Activated CD4-positive, alpha-beta memory T cell treated with anti-CD3 and anti-CD28 coated beads, Interleukin-2, amount 10 ng/mL, durations not matched to agents 7 days and 5 days (primary cell): ENCODE data around the gene KMT2E. TPM values are rescaled to one million over a fixed set of nuclear protein-coding genes. Genes with fewer than 3 reads are reported as not detected.

Experiments
- CTCF ChIA-PET: fragments of 350-600 bp; sonication (Branson Sonifier 250); formaldehyde crosslinking; loops from one replicate; lab custom pipeline; 2021; ENCODE audit warnings: antibody characterized with exemption, inconsistent platforms; lab: Charles Lee
- POLR2A ChIA-PET: fragments of 350-600 bp; sonication (Branson Sonifier 250); formaldehyde crosslinking; loops from one replicate; lab custom pipeline; 2021; ENCODE audit warnings: antibody characterized with exemption; lab: Charles Lee
- DNase-seq: peaks from one replicate; pipeline ENCODE4 v3.0.0-alpha.2; 2020
- H3K27ac Mint-ChIP-seq: one replicate; pipeline ENCODE4 v1.8.0; 2021; ENCODE audit warnings: mild to moderate bottlenecking, mixed read lengths
- H3K27me3 Mint-ChIP-seq: one replicate; pipeline ENCODE4 v1.8.0; 2021; ENCODE audit warnings: mixed read lengths
- H3K36me3 Mint-ChIP-seq: one replicate; pipeline ENCODE4 v1.8.0; 2021; ENCODE audit warnings: low read depth, mixed read lengths
- H3K4me1 Mint-ChIP-seq: one replicate; pipeline ENCODE4 v1.8.0; 2021; ENCODE audit warnings: mixed read lengths
- H3K4me3 Mint-ChIP-seq: one replicate; pipeline ENCODE4 v1.8.0; 2021; ENCODE audit warnings: mild to moderate bottlenecking, mixed read lengths
- H3K9me3 Mint-ChIP-seq: one replicate; pipeline ENCODE4 v1.8.0; 2021; ENCODE audit warnings: mixed read lengths
- total RNA-seq, 2 experiments: library from RNA; stranded (reverse); gene quantifications; one replicate each; pipeline ENCODE4 v1.2.3, GENCODE V29; 2021

Gene KMT2E
- total RNA-seq = 100 to 1,000 TPM; 122 to 128 TPM

GRCh38 chr7:105013816-105014692 is at the start of gene KMT2E:
Gene KMT2E, plus strand, starts transcription at chr7:105014205. Its CDS starts 26,748 bp downstream, at chr7:105040953.
- peak within 1 kb of the TSS; percentile 97 for H3K4me3 Mint-ChIP-seq
- peaks cover 77% of the 10 kb centered on the region for H3K36me3 Mint-ChIP-seq
- DNase-seq = peak; percentile 93
- no peaks in the 10 kb centered on the region for H3K9me3 Mint-ChIP-seq
- no peaks in the 10 kb centered on the region for H3K27me3 Mint-ChIP-seq
- H3K27ac Mint-ChIP-seq = peak within 1 kb of the TSS; percentile 100
- CTCF ChIA-PET = interaction anchor here (0.8 to 5.9 kb wide), 6 partner anchors 11 to 71 kb away, joined by 3 to 106 read pairs (median 3); no protein-coding TSS in a partner anchor
- POLR2A ChIA-PET = interaction anchor here (0.6 to 19.3 kb wide), 39 partner anchors 6 to 1752 kb away, joined by 3 to 822 read pairs (median 4); partner anchors contain the start of genes PSMC2, RINT1 and SRPK2
- peaks cover 31% of the 10 kb centered on the region for H3K4me1 Mint-ChIP-seq

- CTCF ChIA-PET = interaction anchor here (0.6 to 1.8 kb wide), 3 partner anchors 18 to 553 kb away, joined by 3 read pairs; no protein-coding TSS in a partner anchor
- no peak overlapping the region for H3K27ac Mint-ChIP-seq
- peaks cover 45% of the 10 kb centered on the region for H3K36me3 Mint-ChIP-seq
Measured at GRCh38 chr7:104964626-104965236, 49.3 kb upstream of the KMT2E start.

GRCh38 chr7:104966022-104966421 is 48.0 kb upstream of the KMT2E start:
- Mint-ChIP-seq H3K27me3 (no peaks in the 10 kb centered on the region), H3K27ac (no peak overlapping the region), H3K4me3 (no peak overlapping the region), H3K9me3 (peaks cover 17% of the 10 kb centered on the region), H3K36me3 (peaks cover 45% of the 10 kb centered on the region), H3K4me1 (peaks cover 19% of the 10 kb centered on the region)
- no peak for DNase-seq
- CTCF ChIA-PET = interaction anchor here (1.8 kb wide), 1 partner anchor 49 kb away, joined by 3 read pairs; no protein-coding TSS in a partner anchor
- POLR2A ChIA-PET = interaction anchor here (0.6 to 4.7 kb wide), 7 partner anchors 9 to 48 kb away, joined by 3 to 35 read pairs (median 4); partner anchors contain the start of gene KMT2E

More at GRCh38 chr7:104964626-104965236, 49.3 kb upstream of the KMT2E start:
- Mint-ChIP-seq H3K4me1 (peaks cover 23% of the 10 kb centered on the region), H3K27me3 (no peaks in the 10 kb centered on the region), H3K9me3 (peaks cover 17% of the 10 kb centered on the region), H3K4me3 (no peak overlapping the region)
- no peak for DNase-seq
- POLR2A ChIA-PET = interaction anchor here (0.8 to 4.7 kb wide), 3 partner anchors 8 to 22 kb away, joined by 3 to 35 read pairs (median 6); no protein-coding TSS in a partner anchor

GRCh38 chr7:104967088-104967487 is 46.9 kb upstream of the KMT2E start:
- peaks cover 42% of the 10 kb centered on the region for H3K36me3 Mint-ChIP-seq
- no peak for DNase-seq
- ChIA-PET CTCF (interaction anchor here (1.7 to 3.9 kb wide), 2 partner anchors 14 to 84 kb away, joined by 4 to 13 read pairs; no protein-coding TSS in a partner anchor), POLR2A (interaction anchor here (1.1 to 4.7 kb wide), 6 partner anchors 11 to 47 kb away, joined by 3 to 35 read pairs (median 6); partner anchors contain the start of gene KMT2E)
- peaks cover 16% of the 10 kb centered on the region for H3K9me3 Mint-ChIP-seq
- no peak overlapping the region for H3K27ac Mint-ChIP-seq
- H3K27me3 Mint-ChIP-seq = no peaks in the 10 kb centered on the region
- no peak overlapping the region for H3K4me3 Mint-ChIP-seq
- H3K4me1 Mint-ChIP-seq = peaks cover 15% of the 10 kb centered on the region

GRCh38 chr7:104967595-104967994 is 46.4 kb upstream of the KMT2E start:
- DNase-seq = no peak
- ChIA-PET POLR2A (interaction anchor here (1.1 to 2.0 kb wide), 2 partner anchors 11 to 16 kb away, joined by 4 to 7 read pairs; no protein-coding TSS in a partner anchor), CTCF (interaction anchor here (1.7 to 3.9 kb wide), 2 partner anchors 13 to 84 kb away, joined by 4 to 13 read pairs; no protein-coding TSS in a partner anchor)
- no peak overlapping the region for H3K27ac Mint-ChIP-seq
- peaks cover 13% of the 10 kb centered on the region for H3K9me3 Mint-ChIP-seq
- no peaks in the 10 kb centered on the region for H3K27me3 Mint-ChIP-seq
- no peak overlapping the region for H3K4me3 Mint-ChIP-seq
- H3K36me3 Mint-ChIP-seq = peaks cover 37% of the 10 kb centered on the region
- peaks cover 10% of the 10 kb centered on the region for H3K4me1 Mint-ChIP-seq

GRCh38 chr7:104968648-104969047 is 45.4 kb upstream of the KMT2E start:
- ChIA-PET POLR2A (interaction anchor here (1.9 to 2.0 kb wide), 2 partner anchors 13 to 15 kb away, joined by 4 to 7 read pairs; no protein-coding TSS in a partner anchor), CTCF (interaction anchor here (0.7 to 3.9 kb wide), 4 partner anchors 12 to 704 kb away, joined by 3 to 13 read pairs (median 4); no protein-coding TSS in a partner anchor)
- Mint-ChIP-seq H3K36me3 (peaks cover 30% of the 10 kb centered on the region), H3K27me3 (no peaks in the 10 kb centered on the region), H3K9me3 (peaks cover 8% of the 10 kb centered on the region), H3K4me1 (peaks cover 5% of the 10 kb centered on the region), H3K27ac (no peak overlapping the region), H3K4me3 (no peak overlapping the region)
- DNase-seq = no peak

- H3K4me1 Mint-ChIP-seq = peaks cover 7% of the 10 kb centered on the region
- H3K9me3 Mint-ChIP-seq = peaks cover 3% of the 10 kb centered on the region
- H3K27me3 Mint-ChIP-seq = no peaks in the 10 kb centered on the region
- peaks cover 30% of the 10 kb centered on the region for H3K36me3 Mint-ChIP-seq
- CTCF ChIA-PET = interaction anchor here (1.6 to 3.9 kb wide), 2 partner anchors 12 to 39 kb away, joined by 3 to 13 read pairs; no protein-coding TSS in a partner anchor
- no peak for DNase-seq
- H3K27ac Mint-ChIP-seq = no peak overlapping the region
- POLR2A ChIA-PET = interaction anchor here (1.9 kb wide), 1 partner anchor 12 kb away, joined by 4 read pairs; no protein-coding TSS in a partner anchor
- H3K4me3 Mint-ChIP-seq = no peak overlapping the region
Measured at GRCh38 chr7:104969183-104969582, 44.8 kb upstream of the KMT2E start.

GRCh38 chr7:104971290-104972071 is 42.5 kb upstream of the KMT2E start:
- ChIA-PET POLR2A (interaction anchor here (1.0 to 1.2 kb wide), 2 partner anchors 31 to 42 kb away, joined by 3 read pairs; no protein-coding TSS in a partner anchor), CTCF (interaction anchor here (0.7 to 1.9 kb wide), 4 partner anchors 8 to 145 kb away, joined by 3 to 6 read pairs (median 3); no protein-coding TSS in a partner anchor)
- Mint-ChIP-seq H3K36me3 (peaks cover 21% of the 10 kb centered on the region), H3K9me3 (no peaks in the 10 kb centered on the region), H3K4me1 (peaks cover 8% of the 10 kb centered on the region), H3K27me3 (no peaks in the 10 kb centered on the region), H3K4me3 (no peak overlapping the region), H3K27ac (no peak overlapping the region)
- DNase-seq = no peak

GRCh38 chr7:104972500-104972899 is 41.5 kb upstream of the KMT2E start:
- CTCF ChIA-PET = interaction anchor here (0.5 to 1.9 kb wide), 3 partner anchors 9 to 89 kb away, joined by 3 to 6 read pairs (median 4); no protein-coding TSS in a partner anchor

GRCh38 chr7:104973227-104973626 is 40.8 kb upstream of the KMT2E start:
- DNase-seq = no peak
- no peak overlapping the region for H3K27ac Mint-ChIP-seq
- no peaks in the 10 kb centered on the region for H3K9me3 Mint-ChIP-seq
- H3K4me1 Mint-ChIP-seq = peaks cover 8% of the 10 kb centered on the region
- peaks cover 21% of the 10 kb centered on the region for H3K36me3 Mint-ChIP-seq
- H3K4me3 Mint-ChIP-seq = no peak overlapping the region
- H3K27me3 Mint-ChIP-seq = no peaks in the 10 kb centered on the region
- ChIA-PET CTCF (no interaction called here), POLR2A (interaction anchor here (1.2 kb wide), 1 partner anchor 28 kb away, joined by 3 read pairs; no protein-coding TSS in a partner anchor)

More at GRCh38 chr7:104972500-104972899, 41.5 kb upstream of the KMT2E start:
- no peak for DNase-seq
- no peak overlapping the region for H3K27ac Mint-ChIP-seq
- H3K27me3 Mint-ChIP-seq = no peaks in the 10 kb centered on the region
- H3K36me3 Mint-ChIP-seq = peaks cover 21% of the 10 kb centered on the region
- POLR2A ChIA-PET = interaction anchor here (1.2 kb wide), 1 partner anchor 41 kb away, joined by 3 read pairs; no protein-coding TSS in a partner anchor
- H3K9me3 Mint-ChIP-seq = no peaks in the 10 kb centered on the region
- H3K4me3 Mint-ChIP-seq = no peak overlapping the region
- H3K4me1 Mint-ChIP-seq = peaks cover 8% of the 10 kb centered on the region

- Mint-ChIP-seq H3K27ac (no peak overlapping the region), H3K27me3 (no peaks in the 10 kb centered on the region), H3K36me3 (peaks cover 22% of the 10 kb centered on the region), H3K4me3 (no peak overlapping the region), H3K9me3 (no peaks in the 10 kb centered on the region), H3K4me1 (peaks cover 8% of the 10 kb centered on the region)
- DNase-seq = no peak
- CTCF ChIA-PET = no interaction called here
- POLR2A ChIA-PET = interaction anchor here (0.7 to 1.2 kb wide), 2 partner anchors 17 to 29 kb away, joined by 3 read pairs; no protein-coding TSS in a partner anchor
Measured at GRCh38 chr7:104973909-104974415, 40.0 kb upstream of the KMT2E start.
